SKM-1 treated with dmso at 0.1 percent for 144 hours (cell line): ENCODE data around the gene ESM1.
"Not testable (repeated sequence)": the region's sequence is repeated elsewhere in the genome, so short reads cannot be mapped to it uniquely, and the experiment has no call there.

Experiments used
- DNase-seq: peaks from one replicate; lab custom pipeline; 2025; ENCODE audit not compliant: unreplicated experiment; lab: John Stamatoyannopoulos, UW

ESM1 gene, protein sequence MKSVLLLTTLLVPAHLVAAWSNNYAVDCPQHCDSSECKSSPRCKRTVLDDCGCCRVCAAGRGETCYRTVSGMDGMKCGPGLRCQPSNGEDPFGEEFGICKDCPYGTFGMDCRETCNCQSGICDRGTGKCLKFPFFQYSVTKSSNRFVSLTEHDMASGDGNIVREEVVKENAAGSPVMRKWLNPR

DNA sequence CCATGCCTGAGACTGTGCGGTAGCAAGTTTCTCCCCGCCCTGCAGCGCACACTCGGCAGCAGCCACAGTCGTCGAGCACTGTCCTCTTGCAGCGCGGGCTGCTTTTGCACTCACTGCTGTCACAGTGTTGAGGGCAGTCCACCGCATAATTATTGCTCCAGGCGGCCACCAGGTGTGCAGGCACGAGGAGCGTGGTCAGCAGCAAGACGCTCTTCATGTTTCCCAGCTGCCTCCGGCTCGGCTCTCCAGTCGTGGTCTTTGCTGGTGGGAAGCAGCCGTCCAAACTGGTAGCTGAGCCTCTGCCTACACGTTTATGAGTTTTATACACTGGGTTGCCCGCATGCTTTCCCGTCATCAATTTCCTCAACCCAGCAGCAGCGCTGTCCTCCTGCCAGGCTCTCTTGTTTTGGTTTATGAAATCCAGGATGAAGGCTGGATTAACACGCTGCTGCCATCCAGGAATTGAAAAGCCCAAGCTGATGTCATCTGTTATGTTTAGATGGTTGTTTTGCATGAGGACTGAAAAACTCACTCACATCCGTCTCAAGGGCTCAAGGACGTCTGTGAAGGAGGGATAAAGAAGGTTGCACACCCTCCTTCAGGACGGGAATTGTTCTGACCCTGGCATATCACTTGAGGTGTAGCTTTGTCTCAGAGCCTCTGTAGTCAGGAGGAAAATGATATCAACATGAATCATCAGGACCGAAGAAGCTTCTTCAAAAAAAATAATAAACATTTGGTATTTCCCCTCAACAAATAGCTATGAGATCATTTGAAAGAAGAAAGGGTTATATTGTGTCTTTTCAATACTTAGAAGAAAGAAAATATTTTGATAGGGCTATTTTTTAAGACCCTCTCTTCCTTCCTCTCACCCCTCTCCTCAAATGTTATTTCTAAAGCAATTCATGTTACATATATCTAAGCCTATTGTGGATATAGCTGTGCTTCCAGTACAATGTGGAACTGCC lies at the start of gene ESM1:
Gene ESM1 (minus strand): TSS at position 293 of the 968 bp plus-strand sequence. CDS start 76 bp downstream, at position 217.
- DNase-seq = no peak

DNA sequence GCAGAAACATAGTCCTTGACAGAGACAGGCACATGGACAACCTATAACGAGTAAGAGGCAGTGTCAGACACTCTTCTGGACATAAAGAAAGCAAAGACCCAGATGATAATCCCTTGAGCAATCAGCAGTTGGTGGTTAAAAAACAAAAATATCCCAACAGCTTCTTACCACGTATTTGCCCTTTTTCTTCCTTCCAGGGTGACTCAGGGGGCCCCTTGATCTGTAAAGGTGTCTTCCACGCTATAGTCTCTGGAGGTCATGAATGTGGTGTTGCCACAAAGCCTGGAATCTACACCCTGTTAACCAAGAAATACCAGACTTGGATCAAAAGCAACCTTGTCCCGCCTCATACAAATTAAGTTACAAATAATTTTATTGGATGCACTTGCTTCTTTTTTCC lies 48.2 kb upstream of the ESM1 start:
- no peak for DNase-seq

DNA sequence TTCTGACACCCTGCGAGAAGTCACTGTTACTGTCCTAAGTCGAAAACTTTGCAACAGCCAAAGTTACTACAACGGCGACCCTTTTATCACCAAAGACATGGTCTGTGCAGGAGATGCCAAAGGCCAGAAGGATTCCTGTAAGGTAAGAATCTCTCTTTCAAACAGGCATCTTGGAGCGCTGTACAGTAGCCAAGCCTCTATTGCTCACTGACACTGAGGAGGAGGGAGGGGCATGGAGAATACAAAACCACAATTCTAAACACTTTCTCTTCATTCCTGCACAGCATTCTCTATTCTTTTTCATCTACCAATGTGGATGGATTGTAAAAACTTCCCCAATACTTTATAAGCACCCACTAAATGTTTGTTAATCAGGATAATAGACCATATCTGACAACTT lies 46.1 kb upstream of the ESM1 start:
- no peak for DNase-seq

DNA sequence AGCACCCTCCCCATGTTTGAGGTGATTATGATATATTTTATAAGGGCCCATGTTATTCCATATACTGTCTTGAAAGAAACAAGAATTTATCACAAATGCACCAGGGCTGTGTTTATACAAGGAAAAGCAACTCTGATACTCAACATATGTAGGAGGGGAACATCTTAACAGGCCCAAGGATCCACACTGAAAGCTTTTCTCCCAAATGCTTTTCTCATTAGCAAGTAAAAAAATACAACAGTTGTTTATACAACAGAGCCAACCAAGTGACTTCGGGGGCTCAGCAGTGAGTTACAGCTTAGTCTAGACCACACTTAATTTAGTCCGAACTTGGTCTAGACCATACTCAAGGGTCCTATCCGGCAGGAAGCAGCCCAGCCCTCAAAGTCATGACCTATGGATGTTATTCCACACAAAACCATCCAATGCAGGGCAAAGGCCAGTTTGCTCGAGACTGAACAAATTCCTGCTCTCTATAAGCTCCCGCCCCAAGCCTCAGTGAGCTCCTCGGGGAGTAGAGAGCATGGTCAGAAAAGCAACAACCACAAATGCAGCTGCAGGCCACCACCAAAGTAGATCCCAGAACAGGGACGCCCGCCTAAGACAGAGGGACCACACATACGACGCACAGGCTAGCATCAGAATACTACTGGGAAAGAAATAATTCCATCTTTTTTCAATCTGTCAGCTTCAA lies 45.4 kb upstream of the ESM1 start:
- DNase-seq = no peak

DNA sequence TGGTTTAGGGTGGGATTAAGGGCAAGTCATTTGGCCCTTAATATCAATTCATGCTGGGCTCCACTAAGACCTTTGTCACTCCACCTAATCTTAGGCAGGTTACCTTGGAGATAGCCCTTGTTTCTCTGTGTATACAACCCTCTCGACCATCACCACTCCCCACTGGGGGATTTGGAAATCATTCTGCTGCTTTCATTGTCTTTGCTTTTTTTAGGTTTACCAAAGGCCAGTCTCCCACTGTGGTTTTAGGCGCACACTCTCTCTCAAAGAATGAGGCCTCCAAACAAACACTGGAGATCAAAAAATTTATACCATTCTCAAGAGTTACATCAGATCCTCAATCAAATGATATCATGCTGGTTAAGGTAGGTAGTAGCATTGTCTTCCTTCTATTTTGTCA lies 44.8 kb upstream of the ESM1 start:
- no peak for DNase-seq

DNA sequence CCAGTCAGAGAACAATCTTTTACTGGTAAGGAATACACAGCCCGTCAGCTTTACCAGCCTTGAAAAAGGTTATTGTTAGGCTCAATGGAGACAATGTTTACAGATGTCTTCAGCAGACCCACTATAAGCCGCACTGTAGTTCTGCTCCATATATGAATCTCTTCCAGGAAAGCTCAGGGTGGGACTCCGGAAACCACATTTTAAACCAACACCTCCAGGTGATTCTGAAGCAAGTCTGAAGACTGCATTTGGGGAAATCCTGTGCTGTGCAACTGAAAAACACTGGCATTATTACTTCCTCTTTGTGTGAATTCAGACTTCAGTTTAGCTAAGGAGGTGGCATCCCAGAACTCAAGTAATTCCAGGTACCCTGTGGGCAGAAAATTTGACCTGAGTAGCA lies 42.2 kb upstream of the ESM1 start:
- peak; percentile 17 for DNase-seq

DNA sequence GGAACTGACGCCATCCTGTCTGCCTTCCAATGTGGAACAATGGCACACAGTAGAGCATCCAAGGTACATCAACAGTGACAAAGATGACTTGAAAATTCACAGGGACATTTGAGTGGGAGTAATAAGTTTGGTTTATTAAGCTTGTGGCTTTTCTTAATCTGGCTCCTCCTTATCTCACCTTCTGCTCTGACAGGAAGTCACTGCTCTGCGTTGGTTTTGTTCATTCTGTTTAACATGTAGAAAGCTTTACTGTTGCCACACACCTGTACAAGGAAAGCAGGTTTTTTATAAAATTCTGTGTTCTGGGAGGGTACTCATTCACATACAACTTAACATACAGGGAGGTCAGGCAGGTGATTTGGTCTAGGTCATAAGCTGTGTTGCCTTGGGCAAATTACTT lies 37.1 kb upstream of the ESM1 start:
- no peak for DNase-seq

DNA sequence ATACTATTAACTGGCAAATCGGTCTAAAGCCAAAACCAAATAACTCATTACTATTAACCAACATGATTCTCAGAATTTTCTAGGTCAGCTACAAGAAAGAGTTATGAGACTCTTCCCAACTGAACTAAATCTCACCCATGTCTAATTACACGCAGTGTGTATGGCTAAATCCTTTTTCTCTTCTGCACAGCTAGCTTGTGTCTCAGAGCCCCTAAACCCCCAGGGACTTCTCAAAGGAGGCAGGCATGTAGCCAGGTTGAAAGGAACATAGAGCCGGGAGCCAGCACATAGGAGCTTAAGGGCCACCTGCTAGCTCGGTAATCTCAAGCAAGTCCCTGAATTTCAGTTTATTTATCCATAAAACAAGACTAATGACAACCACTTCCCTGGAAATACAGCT lies 36.4 kb upstream of the ESM1 start:
- no peak for DNase-seq

DNA sequence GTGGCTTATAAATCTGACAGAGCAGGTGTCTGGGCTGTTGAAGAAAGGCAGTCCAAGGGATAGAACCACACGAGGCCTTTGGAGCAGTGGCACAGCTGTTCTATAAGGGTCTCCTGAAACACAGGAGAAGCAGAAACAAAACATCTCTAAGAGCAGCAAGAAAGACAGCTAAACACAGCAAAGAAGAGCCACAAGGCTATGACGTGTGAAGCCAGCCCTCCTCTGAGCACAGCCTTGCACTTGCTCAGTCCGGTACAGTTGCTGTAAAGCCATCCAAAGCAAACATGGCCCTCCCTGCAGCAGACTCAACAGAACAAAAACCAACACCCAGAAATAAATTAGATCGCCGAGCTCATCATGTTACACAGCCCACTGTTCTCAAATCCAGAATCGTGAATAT lies 36.0 kb upstream of the ESM1 start:
- no peak for DNase-seq

DNA sequence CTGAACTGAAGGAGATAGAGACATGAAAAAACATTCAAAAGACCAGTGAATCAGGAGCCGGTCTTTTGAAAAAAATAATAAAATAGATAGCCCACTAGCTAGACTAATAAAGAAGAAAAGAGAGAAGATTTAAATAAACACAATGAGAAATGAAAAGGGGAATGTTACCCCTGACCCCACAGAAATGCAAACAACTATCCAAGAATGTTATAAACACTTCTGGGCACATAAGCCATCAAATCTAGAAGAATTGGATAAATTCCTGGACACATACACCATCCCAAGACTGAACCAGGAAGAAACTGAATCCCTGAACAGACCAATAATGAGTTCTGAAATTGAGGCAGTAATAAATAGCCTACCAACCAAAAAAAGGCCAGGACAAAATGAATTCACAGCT lies 24.8 kb upstream of the ESM1 start:
- DNase-seq = not testable (repeated sequence)

DNA sequence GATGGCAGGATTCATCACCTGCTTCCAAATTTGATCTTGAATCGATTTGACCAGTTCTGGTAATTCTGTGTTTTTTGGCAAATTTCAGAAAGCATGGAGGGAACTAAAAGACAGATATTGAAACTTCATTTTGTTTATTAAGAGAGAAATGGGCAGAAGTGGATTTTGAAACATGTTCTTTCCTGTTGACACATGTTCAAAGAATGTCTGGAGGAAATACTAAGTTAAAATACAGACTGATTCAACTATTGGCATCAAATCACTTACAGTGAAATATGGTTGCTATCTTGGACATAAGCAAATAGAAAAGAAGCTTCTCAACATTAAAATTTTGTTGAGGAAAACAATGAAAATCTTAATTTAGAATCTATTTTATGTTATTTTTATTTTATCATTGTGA lies 19.3 kb upstream of the ESM1 start:
- DNase-seq = no peak

DNA sequence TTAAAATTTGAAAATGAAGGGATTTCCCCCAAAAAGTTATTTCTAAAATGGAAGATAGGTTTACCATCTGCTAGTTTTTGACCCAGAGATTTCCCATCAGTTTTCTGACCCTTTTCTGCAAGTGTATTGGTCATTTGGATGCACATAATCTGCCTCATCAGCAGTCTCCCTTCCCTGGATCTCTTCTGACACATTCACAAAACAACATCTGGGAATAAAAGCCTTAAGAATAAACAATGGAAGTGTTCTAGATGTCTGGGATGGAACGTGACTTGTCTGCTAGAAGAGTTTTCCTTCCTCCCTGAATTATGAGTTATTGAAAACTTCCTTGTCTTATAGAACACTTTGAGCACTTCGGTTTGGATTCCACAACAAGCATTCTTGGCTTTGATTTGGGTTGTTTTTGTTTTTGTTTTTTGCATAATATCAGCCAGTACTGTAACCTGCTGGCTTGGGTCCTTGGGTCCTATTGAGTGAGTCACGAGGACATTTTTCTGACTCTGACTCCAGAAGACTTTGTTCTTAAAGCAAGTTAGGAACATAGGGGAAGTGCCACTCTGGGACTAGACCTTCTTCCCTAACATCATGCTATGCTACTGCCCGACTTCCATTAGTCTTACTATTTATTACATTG lies 18.2 kb upstream of the ESM1 start:
- no peak for DNase-seq

DNA sequence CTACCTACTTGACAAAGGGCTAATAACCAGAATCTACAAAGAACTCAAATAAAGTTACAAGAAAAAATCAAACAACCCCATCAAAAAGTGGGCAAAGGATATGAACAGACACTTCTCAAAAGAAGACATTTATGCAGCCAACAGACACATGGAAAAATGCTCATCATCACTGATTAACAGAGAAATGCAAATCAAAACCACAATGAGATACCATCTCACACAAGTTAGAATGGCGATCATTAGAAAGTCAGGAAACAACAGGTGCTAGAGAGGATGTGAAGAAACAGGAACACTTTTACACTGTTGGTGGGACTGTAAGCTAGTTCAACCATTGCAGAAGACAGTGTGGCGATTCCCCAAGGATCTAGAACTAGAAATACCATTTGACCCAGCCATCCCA lies 16.8 kb upstream of the ESM1 start:
- not testable (repeated sequence) for DNase-seq

DNA sequence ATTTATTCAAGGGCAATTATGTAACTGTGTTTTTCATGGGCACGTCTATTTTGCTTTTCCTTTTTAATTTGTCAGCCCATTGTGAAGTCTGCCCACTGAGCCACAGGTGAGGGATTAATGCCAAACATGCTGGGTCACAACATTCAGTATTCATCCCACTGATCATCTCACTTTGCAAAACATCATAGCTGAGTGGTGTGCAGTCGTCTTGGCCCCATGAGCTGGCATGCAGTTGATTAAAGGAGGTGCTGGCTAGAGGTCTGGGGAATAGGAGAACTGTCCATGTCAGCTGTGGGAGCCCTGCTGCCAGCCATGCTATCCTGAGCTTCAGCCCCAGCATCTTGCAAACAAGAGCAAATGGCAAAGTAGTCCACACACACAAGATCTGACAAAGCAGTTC lies 11.7 kb upstream of the ESM1 start:
- no peak for DNase-seq

DNA sequence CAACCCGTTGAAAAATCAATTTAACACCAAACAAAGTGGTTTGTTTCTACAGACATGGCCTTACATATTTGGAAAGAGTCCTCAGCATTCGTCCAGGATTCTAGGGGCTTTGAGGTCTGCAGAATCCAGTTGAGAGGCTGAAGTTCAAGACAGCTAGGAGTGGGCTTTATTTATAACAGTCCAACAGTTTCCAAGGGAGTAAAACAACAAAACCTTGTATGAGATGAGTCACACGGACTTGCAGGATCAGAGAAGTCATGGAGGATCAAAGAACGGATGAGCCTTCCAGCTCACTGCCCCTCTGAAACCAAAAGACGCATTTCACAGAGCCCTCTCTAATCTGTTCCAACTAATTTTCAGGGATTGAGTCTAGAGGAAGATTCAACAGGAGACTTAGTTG lies 11.1 kb upstream of the ESM1 start:
- DNase-seq = no peak

DNA sequence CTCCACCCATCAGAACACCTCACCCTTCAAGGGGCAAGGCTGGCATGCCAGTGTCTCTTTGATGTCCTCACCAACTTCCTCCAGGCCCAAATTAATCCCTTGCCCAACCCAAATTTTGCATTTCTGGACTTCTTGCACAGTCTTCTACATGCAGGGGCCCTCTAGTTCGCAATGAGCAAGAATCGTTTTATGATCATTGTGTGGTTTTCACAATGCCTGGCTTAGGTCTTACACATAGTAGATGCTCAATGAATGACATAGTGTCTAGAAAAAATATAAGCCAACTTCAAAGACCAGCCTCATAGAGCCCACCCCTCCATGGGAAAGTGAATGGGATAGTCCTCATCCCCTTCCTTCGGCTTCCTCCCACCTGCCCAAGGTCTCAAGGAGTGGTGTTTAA lies 9.8 kb upstream of the ESM1 start:
- DNase-seq = no peak

DNA sequence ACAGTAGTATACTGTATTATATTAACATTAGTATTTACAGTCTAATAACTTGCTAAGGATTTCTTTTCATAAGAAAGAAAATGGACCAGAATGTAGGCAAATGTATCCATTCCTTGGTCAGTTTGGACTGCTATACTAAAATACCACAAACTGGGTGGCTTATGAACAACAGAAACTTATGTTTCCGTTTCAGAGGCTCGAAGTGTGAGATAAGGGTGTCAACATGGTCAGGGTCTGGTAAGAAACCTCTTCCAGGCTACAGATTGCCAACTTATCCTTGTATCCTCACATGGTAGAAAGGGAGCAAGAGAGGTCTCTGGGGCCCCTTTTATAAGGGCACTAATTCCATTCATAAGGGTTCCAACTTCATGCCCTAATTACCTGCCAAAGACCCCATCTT lies 9.2 kb upstream of the ESM1 start:
- DNase-seq = no peak

DNA sequence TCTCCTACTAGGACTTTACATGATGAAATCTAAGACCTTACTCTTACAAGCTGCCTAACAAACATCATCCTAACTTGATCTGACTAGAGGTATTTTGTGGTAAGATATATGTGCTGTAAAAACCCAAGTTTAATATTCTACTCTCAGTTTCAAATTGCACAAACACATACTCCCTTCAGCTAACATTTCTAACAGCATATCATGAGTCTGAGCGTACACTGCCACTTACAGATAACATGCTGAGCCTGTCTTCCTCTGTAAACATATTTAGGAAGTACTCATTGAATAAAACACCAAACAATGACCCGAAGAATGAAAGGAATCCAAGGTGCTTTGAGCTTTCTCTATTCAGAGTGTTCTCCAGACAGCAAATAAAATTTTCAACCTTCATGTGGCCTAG lies 7.9 kb upstream of the ESM1 start:
- DNase-seq = no peak

DNA sequence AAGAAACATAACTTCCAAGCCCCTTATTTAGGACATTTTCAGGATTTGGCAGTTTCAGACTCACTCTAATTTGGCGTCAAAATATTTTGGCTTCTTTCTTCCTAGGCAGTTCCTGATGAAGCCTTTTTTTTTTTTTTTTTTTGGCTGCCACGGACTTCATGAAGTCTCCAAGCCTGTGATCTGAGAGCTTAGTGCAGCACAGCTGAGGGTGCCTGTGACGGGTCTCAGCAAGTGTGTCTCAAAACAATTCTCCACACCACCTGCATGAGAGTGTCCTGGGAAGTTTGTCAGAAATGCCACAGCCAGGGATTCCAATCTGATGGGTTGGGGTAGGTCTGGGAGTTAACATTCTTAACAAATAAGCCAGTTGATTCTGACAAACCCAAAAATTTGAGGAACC lies 6.0 kb upstream of the ESM1 start:
- DNase-seq = no peak

DNA sequence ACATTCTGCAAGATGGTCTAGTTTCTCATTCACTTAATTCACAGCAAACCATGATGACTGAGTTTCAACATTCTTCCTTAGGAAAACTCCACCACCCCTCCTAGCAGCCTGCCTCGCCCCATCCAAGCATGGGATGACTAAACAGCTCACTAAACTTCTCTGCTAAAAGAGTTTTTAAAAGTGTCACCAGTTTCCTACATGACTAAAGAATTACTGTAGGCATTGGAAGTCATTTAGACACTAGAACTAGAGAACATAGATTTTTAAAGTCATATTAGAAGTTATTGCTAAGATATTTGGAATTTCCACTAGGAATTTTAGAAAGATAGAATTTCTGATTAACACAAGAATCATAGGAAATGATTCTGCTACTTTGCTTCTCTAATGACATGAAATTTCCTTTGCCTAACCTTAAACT lies 5.5 kb upstream of the ESM1 start:
- no peak for DNase-seq

DNA sequence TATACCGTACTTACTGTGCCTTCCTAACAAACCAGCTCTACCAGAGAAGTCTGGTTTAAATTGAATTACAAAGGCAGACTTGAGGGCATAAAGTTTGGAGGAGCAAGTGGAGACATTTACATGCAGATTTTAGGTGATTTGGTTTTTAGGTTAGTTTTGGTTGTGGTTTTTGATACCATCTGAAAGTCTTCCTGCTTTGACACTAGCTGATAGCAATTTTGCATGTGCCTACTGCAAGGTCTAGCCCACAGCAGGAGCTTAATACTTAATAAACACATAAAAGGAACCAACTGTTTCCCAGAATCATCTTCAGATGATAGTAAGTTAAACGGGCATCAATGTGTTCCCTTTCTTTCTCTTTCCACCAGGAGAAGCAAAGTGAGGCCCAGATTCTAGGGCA lies 3.4 kb upstream of the ESM1 start:
- DNase-seq = no peak

DNA sequence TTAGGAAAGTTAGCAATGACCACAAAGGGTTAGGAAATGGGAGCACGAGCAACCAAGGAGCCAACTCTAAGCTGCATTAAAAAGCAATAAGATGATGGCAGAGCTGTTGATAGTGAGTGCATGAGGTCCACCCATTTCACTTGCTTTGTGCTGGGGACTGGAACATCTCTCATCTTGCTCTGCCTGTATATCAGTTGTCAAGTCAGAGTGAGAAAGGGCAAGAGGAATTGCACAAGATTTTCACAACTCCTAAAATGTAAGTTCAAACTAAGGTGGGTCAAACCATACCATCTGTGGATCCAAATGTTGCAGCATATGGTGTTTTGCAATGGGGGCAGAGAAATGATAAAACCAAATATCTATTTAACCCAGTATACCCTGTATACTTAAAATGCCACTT lies 2.8 kb upstream of the ESM1 start:
- peak; percentile 30 for DNase-seq
